ENCODE data around the gene EDIL3.

GRCh38 chr5:84227236-84227635, 157.4 kb downstream of the EDIL3 start:
- no peak for TF ChIP-seq CTCF (IDR thresholded peaks at IDR 0.05)
- TF ChIP-seq POLR2A (IDR thresholded peaks at IDR 0.05): no peak
- TF ChIP-seq POLR2AphosphoS5 (IDR thresholded peaks at IDR 0.05): no peak

Data from breast epithelium (tissue), 3 donors.